ENCODE results near the gene COPS9. TPM values are rescaled to one million over a fixed set of nuclear protein-coding genes. Genes with fewer than 3 reads are reported as not detected.

Gene COPS9
- total RNA-seq, 1 donor from 2014 or later = 95.0 TPM

GRCh38 chr2:240153418-240153817, 17.3 kb upstream of the COPS9 start:
- FAIRE-seq (no peak), DNase-seq (ENCODE audit: low spot score in 2 of 2) (no peak)

GRCh38 chr2:240151477-240152031, 15.4 kb upstream of the COPS9 start:
- FAIRE-seq (no peak), DNase-seq (ENCODE audit: low spot score in 2 of 2) (no peak)

- no peak for FAIRE-seq
- peak; percentile 62 to 80 for DNase-seq (ENCODE audit: low spot score in 2 of 2)
These were observed 14.1 kb upstream of the COPS9 start for GRCh38 chr2:240149943-240150784.

- no peak for FAIRE-seq
- DNase-seq (ENCODE audit: low spot score in 2 of 2) = no peak
These were observed 11.9 kb upstream of the COPS9 start for GRCh38 chr2:240147911-240148587.

GRCh38 chr2:240147382-240147781, 11.3 kb upstream of the COPS9 start:
- no peak for DNase-seq (ENCODE audit: low spot score in 2 of 2)

GRCh38 chr2:240146627-240147278, 10.6 kb upstream of the COPS9 start:
- DNase-seq (ENCODE audit: low spot score in 2 of 2) = no peak
- no peak for FAIRE-seq

More at GRCh38 chr2:240147382-240147781, 11.3 kb upstream of the COPS9 start:
- FAIRE-seq = no peak

GRCh38 chr2:240146141-240146561, 10.0 kb upstream of the COPS9 start:
- no peak for FAIRE-seq
- no peak for DNase-seq (ENCODE audit: low spot score in 2 of 2)

GRCh38 chr2:240145461-240145860, 9.4 kb upstream of the COPS9 start:
- FAIRE-seq = no peak

GRCh38 chr2:240144649-240145261, 8.7 kb upstream of the COPS9 start:
- no peak for FAIRE-seq
- no peak for DNase-seq (ENCODE audit: low spot score in 2 of 2)

More at GRCh38 chr2:240145461-240145860, 9.4 kb upstream of the COPS9 start:
- DNase-seq (ENCODE audit: low spot score in 2 of 2) = no peak

GRCh38 chr2:240143801-240144648, 7.9 kb upstream of the COPS9 start:
- DNase-seq (ENCODE audit: low spot score in 2 of 2) (peak; percentile 84 to 93), FAIRE-seq (no peak)

GRCh38 chr2:240143276-240143675, 7.2 kb upstream of the COPS9 start:
- no peak for FAIRE-seq

GRCh38 chr2:240142859-240143258, 6.8 kb upstream of the COPS9 start:
- DNase-seq (ENCODE audit: low spot score in 2 of 2) (no peak), FAIRE-seq (no peak)

More at GRCh38 chr2:240143276-240143675, 7.2 kb upstream of the COPS9 start:
- no peak for DNase-seq (ENCODE audit: low spot score in 2 of 2)

- FAIRE-seq (no peak), DNase-seq (ENCODE audit: low spot score in 2 of 2) (no peak)
These were observed 6.2 kb upstream of the COPS9 start for GRCh38 chr2:240142256-240142775.

GRCh38 chr2:240141736-240142135, 5.6 kb upstream of the COPS9 start:
- DNase-seq (ENCODE audit: low spot score in 2 of 2) (no peak), FAIRE-seq (no peak)

GRCh38 chr2:240140920-240141319, 4.8 kb upstream of the COPS9 start:
- DNase-seq (ENCODE audit: low spot score in 2 of 2) = no peak
- FAIRE-seq = no peak

GRCh38 chr2:240140511-240140910, 4.4 kb upstream of the COPS9 start, which contains the start of gene OTOS:
TSS of gene OTOS (minus strand) at chr2:240140658. CDS start at chr2:240140326, 332 bp downstream.
- FAIRE-seq (no peak), DNase-seq (ENCODE audit: low spot score in 2 of 2) (no peak)

- DNase-seq (ENCODE audit: low spot score in 2 of 2) = no peak
- FAIRE-seq = no peak
These were observed 3.7 kb upstream of the COPS9 start for GRCh38 chr2:240139666-240140393.

GRCh38 chr2:240139011-240139441, 2.9 kb upstream of the COPS9 start:
- no peak for DNase-seq (ENCODE audit: low spot score in 2 of 2)
- FAIRE-seq = no peak
